H9 (cell line): Measurements from ENCODE around the gene TMEM14C. TPM values are rescaled to one million over a fixed set of nuclear protein-coding genes. Genes with fewer than 3 reads are reported as not detected.
"Not testable (repeated sequence)": the region's sequence is repeated elsewhere in the genome, so short reads cannot be mapped to it uniquely, and the experiment has no call there.

Experiments used
- DNase-seq: peaks from one replicate; pipeline ENCODE4 v3.0.0-alpha.2; 2017
- H2AFZ ChIP-seq: one replicate; pipeline ENCODE4 v1.6.1; 2013; ENCODE audit warnings: mild to moderate bottlenecking, low read length, control low read depth, moderate library complexity
- H2AK5ac ChIP-seq: 2 replicates; pipeline ENCODE4 v1.6.1; 2013; ENCODE audit warnings: low read length, control low read depth, mixed read lengths; ENCODE audit not compliant: insufficient read length
- H2BK120ac ChIP-seq: one replicate; pipeline ENCODE4 v1.6.1; 2013; ENCODE audit warnings: low read depth, mild to moderate bottlenecking, low read length, control low read depth, inconsistent platforms; ENCODE audit not compliant: poor library complexity, severe bottlenecking
- H2BK12ac ChIP-seq: 2 replicates; pipeline ENCODE4 v1.6.1; 2013; ENCODE audit warnings: low read length, control low read depth, mixed read lengths, low read depth; ENCODE audit not compliant: insufficient read length
- H2BK15ac ChIP-seq: 2 replicates; pipeline ENCODE4 v1.6.1; 2013; ENCODE audit warnings: low read depth, low read length, control low read depth
- H2BK20ac ChIP-seq: one replicate; pipeline ENCODE4 v1.6.1; 2013; ENCODE audit warnings: low read depth, mild to moderate bottlenecking, low read length, control low read depth, inconsistent platforms; ENCODE audit not compliant: poor library complexity, severe bottlenecking
- H2BK5ac ChIP-seq: 2 replicates; pipeline ENCODE4 v1.6.1; 2013; ENCODE audit warnings: low read length, control low read depth, mixed read lengths; ENCODE audit not compliant: insufficient read length
- H3K14ac ChIP-seq: 2 replicates; pipeline ENCODE4 v1.6.1; 2013; ENCODE audit warnings: low read length, control low read depth; ENCODE audit not compliant: insufficient read depth
- H3K18ac ChIP-seq: 2 replicates; pipeline ENCODE4 v1.6.1; 2013; ENCODE audit warnings: low read depth, mild to moderate bottlenecking, mixed read lengths, low read length, control low read depth; ENCODE audit not compliant: insufficient read length
- H3K23ac ChIP-seq: 2 replicates; pipeline ENCODE4 v1.6.1; 2013; ENCODE audit warnings: low read length, control low read depth, mixed read lengths, low read depth; ENCODE audit not compliant: insufficient read length
- H3K23me2 ChIP-seq: 2 replicates; pipeline ENCODE4 v1.6.1; 2013; ENCODE audit warnings: low read depth, mild to moderate bottlenecking, mixed read lengths, low read length, control low read depth; ENCODE audit not compliant: insufficient read length, poor library complexity, severe bottlenecking
- H3K27ac ChIP-seq: 2 replicates; pipeline ENCODE4 v1.5.1; 2013; ENCODE audit warnings: low read length, control low read depth, mixed read lengths, low read depth; ENCODE audit not compliant: insufficient read length
- H3K27me3 ChIP-seq: 2 replicates; pipeline ENCODE4 v1.6.1; 2013; ENCODE audit warnings: low read length, control low read depth, inconsistent platforms; ENCODE audit not compliant: insufficient read depth
- H3K4ac ChIP-seq: 2 replicates; pipeline ENCODE4 v1.6.1; 2013; ENCODE audit warnings: low read depth, mild to moderate bottlenecking, control low read depth, inconsistent platforms, low read length, moderate library complexity
- H3K4me1 ChIP-seq: 2 replicates; pipeline ENCODE4 v1.6.1; 2013; ENCODE audit warnings: low read length, control low read depth, inconsistent platforms; ENCODE audit not compliant: insufficient read depth
- H3K4me2 ChIP-seq: 2 replicates; pipeline ENCODE4 v1.6.1; 2013; ENCODE audit warnings: low read length, control low read depth, mixed read lengths; ENCODE audit not compliant: insufficient read length, insufficient read depth
- H3K56ac ChIP-seq: 2 replicates; pipeline ENCODE4 v1.6.1; 2013; ENCODE audit warnings: low read depth, mild to moderate bottlenecking, mixed read lengths, low read length, control low read depth; ENCODE audit not compliant: insufficient read length
- H3K79me1 ChIP-seq: 2 replicates; pipeline ENCODE4 v1.6.1; 2013; ENCODE audit warnings: low read depth, mild to moderate bottlenecking, moderate library complexity, low read length, control low read depth, inconsistent platforms; ENCODE audit not compliant: insufficient read depth, poor library complexity, severe bottlenecking
- H3K79me2 ChIP-seq: 2 replicates; pipeline ENCODE4 v1.6.1; 2013; ENCODE audit warnings: low read length, control low read depth, inconsistent platforms; ENCODE audit not compliant: insufficient read depth
- H3K9ac ChIP-seq: 2 replicates; pipeline ENCODE4 v1.6.1; 2013; ENCODE audit warnings: low read length, control low read depth, mixed read lengths; ENCODE audit not compliant: insufficient read length; ENCODE audit errors: extremely low read depth
- H3K9me3 ChIP-seq: one replicate; pipeline ENCODE4 v1.6.1; 2013; ENCODE audit warnings: low read depth, low read length, inconsistent platforms; ENCODE audit not compliant: control insufficient read depth
- H3T11ph ChIP-seq: one replicate; pipeline ENCODE4 v1.6.1; 2013; ENCODE audit warnings: mild to moderate bottlenecking, low read length, control low read depth, inconsistent platforms
- H4K20me1 ChIP-seq: one replicate; pipeline ENCODE4 v1.6.1; 2013; ENCODE audit not compliant: control insufficient read depth, insufficient read length, insufficient read depth
- H4K5ac ChIP-seq: 2 replicates; pipeline ENCODE4 v1.6.1; 2013; ENCODE audit warnings: low read depth, mild to moderate bottlenecking, mixed read lengths, low read length, control low read depth; ENCODE audit not compliant: insufficient read length
- H4K8ac ChIP-seq: replicated peaks from 2 replicates; pipeline ENCODE4 v1.6.1; 2013; ENCODE audit warnings: low read length, control low read depth, mixed read lengths, low read depth; ENCODE audit not compliant: insufficient read length
- H4K91ac ChIP-seq: 2 replicates; pipeline ENCODE4 v1.6.1; 2013; ENCODE audit warnings: low read depth, mild to moderate bottlenecking, moderate library complexity, mixed read lengths, low read length, control low read depth; ENCODE audit not compliant: insufficient read length
- H3K27ac Mint-ChIP-seq, 3 experiments: 2 replicates in 2 of 3; 3 replicates in 1 of 3; pipeline ENCODE4 v1.8.0; 2020 to 2021; ENCODE audit warnings: mixed read lengths in 3 of 3, mild to moderate bottlenecking in 1 of 3, moderate library complexity in 1 of 3
- H3K27me3 Mint-ChIP-seq: 2 replicates; pipeline ENCODE4 v1.8.0; 2021; ENCODE audit warnings: low read depth, mild to moderate bottlenecking, moderate library complexity, mixed read lengths
- H3K36me3 Mint-ChIP-seq, 3 experiments: 2 replicates in 2 of 3; 3 replicates in 1 of 3; pipeline ENCODE4 v1.8.0; 2020 to 2021; ENCODE audit warnings: low read depth in 3 of 3, mixed read lengths in 3 of 3; ENCODE audit not compliant: insufficient read depth in 1 of 3
- H3K4me1 Mint-ChIP-seq, 2 experiments: 2 replicates each; pipeline ENCODE4 v1.8.0; 2020; ENCODE audit warnings: mixed read lengths in 2 of 2
- H3K4me3 Mint-ChIP-seq, 2 experiments: 2 replicates in 1 of 2; 3 replicates in 1 of 2; pipeline ENCODE4 v1.8.0; 2020 to 2021; ENCODE audit warnings: mild to moderate bottlenecking in 2 of 2, mixed read lengths in 2 of 2, moderate library complexity in 1 of 2
- H3K9me3 Mint-ChIP-seq, 2 experiments: 2 replicates in 1 of 2; 3 replicates in 1 of 2; pipeline ENCODE4 v1.8.0; 2020; ENCODE audit warnings: mild to moderate bottlenecking in 2 of 2, mixed read lengths in 2 of 2, moderate library complexity in 1 of 2
- CTCF ChIP-seq: fragments of 200-600 bp; sonication (generic); conservative IDR thresholded peaks from 3 replicates; pipeline ENCODE4 v1.8.0; 2021; ENCODE audit warnings: antibody characterized with exemption, mild to moderate bottlenecking
- WGBS: extraction: QIAGEN DNeasy Blood & Tissue Kit; methylation state at CpG from one replicate; pipeline ENCODE4 v1.1.7; 2013; ENCODE audit warnings: missing lambda C conversion rate, low lambda C conversion rate, mixed read lengths; ENCODE audit not compliant: insufficient read length; ENCODE audit errors: extremely low coverage; 5-methylcytosine and 5-hydroxymethylcytosine counted together
- total RNA-seq: library from RNA; stranded (reverse); gene quantifications from 2 replicates; pipeline ENCODE4 v1.2.1, GENCODE V29; 2021

Gene TMEM14C
- total RNA-seq, 1 experiment from 2014 or later = 94.4 TPM

- Histone ChIP-seq H3K4me1 (peaks cover 4% of the 10 kb centered on the region), H3K9ac (no peak overlapping the region), H3K18ac (no peak overlapping the region), H3K4ac (no peak overlapping the region), H2AFZ (no peak overlapping the region), H3K79me2 (peaks cover 26% of the 10 kb centered on the region; the same call in 1 of the 2 replicates), H2BK120ac (no peak overlapping the region), H2BK5ac (no peak overlapping the region), H2BK15ac (no peak overlapping the region), H3K23ac (no peak overlapping the region), H4K20me1 (no peaks in the 10 kb centered on the region), H4K8ac (no peak overlapping the region), H2BK20ac (no peak overlapping the region), H3K4me2 (peak overlapping the region; percentile 69), H2AK5ac (no peak overlapping the region), H3K14ac (no peak overlapping the region), H3K56ac (no peak overlapping the region), H3K9me3 (no peaks in the 10 kb centered on the region), H4K91ac (no peak overlapping the region), H3K27me3 (no peaks in the 10 kb centered on the region), H3K23me2 (peaks cover 3% of the 10 kb centered on the region), H3T11ph (no peak overlapping the region), H3K79me1 (peaks cover 5% of the 10 kb centered on the region), H4K5ac (no peak overlapping the region), H3K27ac (no peak overlapping the region), H2BK12ac (no peak overlapping the region)
- Mint-ChIP-seq H3K27me3 (no peaks in the 10 kb centered on the region), H3K36me3 (peaks cover 20 to 55% (median 52%) of the 10 kb centered on the region in 3 experiments), H3K4me3 (no peak overlapping the region), H3K4me1 (peaks cover 20 to 31% of the 10 kb centered on the region in 2 experiments), H3K9me3 (no peaks in the 10 kb centered on the region), H3K27ac (peak overlapping the region in 2 of 3 experiments; percentile 16 to 48; a peak in 2 of 7 replicates)
- no CpG with 5 or more reads among the region's 2 CpGs for WGBS
- no peak for TF ChIP-seq CTCF
- DNase-seq = no peak
Measured at GRCh38 chr6:10749734-10750133, 26.9 kb downstream of the TMEM14C start.

- H3K9ac ChIP-seq, H3K27me3 ChIP-seq, H2BK15ac ChIP-seq, H2BK12ac ChIP-seq, H4K8ac ChIP-seq, H3K27ac ChIP-seq, DNase-seq, H3K9me3 Mint-ChIP-seq, H4K20me1 ChIP-seq, H3K27me3 Mint-ChIP-seq, H2AFZ ChIP-seq, H3K23me2 ChIP-seq, H3K23ac ChIP-seq, H3K4me3 Mint-ChIP-seq, H4K5ac ChIP-seq, H2BK20ac ChIP-seq, H3K79me1 ChIP-seq, H2AK5ac ChIP-seq, H3K56ac ChIP-seq, H3K9me3 ChIP-seq, H2BK5ac ChIP-seq, H3K18ac ChIP-seq, H3K14ac ChIP-seq, H3K4me1 ChIP-seq, H4K91ac ChIP-seq, H3T11ph ChIP-seq, H2BK120ac ChIP-seq, H3K4ac ChIP-seq, H3K4me2 ChIP-seq: not testable (repeated sequence)
- WGBS = no CpG with 5 or more reads among the region's 6 CpGs
- H3K36me3 Mint-ChIP-seq = peaks cover 28 to 63% (median 60%) of the 10 kb centered on the region in 3 experiments
- H3K27ac Mint-ChIP-seq = peak overlapping the region; percentile 47 to 85 (median 49); a peak in 2 of 7 replicates
- peaks cover 26% of the 10 kb centered on the region; the same call in 1 of the 2 replicates for H3K79me2 ChIP-seq
- H3K4me1 Mint-ChIP-seq = peaks cover 15 to 22% of the 10 kb centered on the region in 2 experiments
Measured at GRCh38 chr6:10750568-10750967, 27.7 kb downstream of the TMEM14C start.
